Esophagus muscularis mucosa (tissue), 4 donors: ENCODE measurements around the gene CEP57.

ENCODE experiments used
- EP300 ChIP-seq: sonication (generic); formaldehyde crosslinking; IDR thresholded peaks from one replicate; pipeline ENCODE4 v1.6.1; 2017; ENCODE audit warnings: antibody characterized with exemption
- POLR2A ChIP-seq: fragments of 450-650 bp; IDR thresholded peaks from one replicate; pipeline ENCODE4 v1.6.1; 2017; ENCODE audit warnings: antibody characterized with exemption, moderate library complexity, mild to moderate bottlenecking, low read depth
- POLR2AphosphoS5 ChIP-seq, 2 donors: sonication (generic); formaldehyde crosslinking; IDR thresholded peaks; one replicate each; pipeline ENCODE4 v1.6.1; 2017; ENCODE audit warnings: antibody characterized with exemption in 2 of 2
- TF ChIP-seq, protein P1 (sequence below), 3 experiments: fragments of 200-600 bp in 2 of 3; fragments of 450-650 bp in 1 of 3; sonication (generic) in 2 of 3; IDR thresholded peaks; one replicate each; pipeline ENCODE4 v1.5.1; 2017 to 2019; ENCODE audit warnings: antibody characterized with exemption in 3 of 3, mild to moderate bottlenecking in 2 of 3, moderate library complexity in 1 of 3

- TF ChIP-seq, protein P1, sequence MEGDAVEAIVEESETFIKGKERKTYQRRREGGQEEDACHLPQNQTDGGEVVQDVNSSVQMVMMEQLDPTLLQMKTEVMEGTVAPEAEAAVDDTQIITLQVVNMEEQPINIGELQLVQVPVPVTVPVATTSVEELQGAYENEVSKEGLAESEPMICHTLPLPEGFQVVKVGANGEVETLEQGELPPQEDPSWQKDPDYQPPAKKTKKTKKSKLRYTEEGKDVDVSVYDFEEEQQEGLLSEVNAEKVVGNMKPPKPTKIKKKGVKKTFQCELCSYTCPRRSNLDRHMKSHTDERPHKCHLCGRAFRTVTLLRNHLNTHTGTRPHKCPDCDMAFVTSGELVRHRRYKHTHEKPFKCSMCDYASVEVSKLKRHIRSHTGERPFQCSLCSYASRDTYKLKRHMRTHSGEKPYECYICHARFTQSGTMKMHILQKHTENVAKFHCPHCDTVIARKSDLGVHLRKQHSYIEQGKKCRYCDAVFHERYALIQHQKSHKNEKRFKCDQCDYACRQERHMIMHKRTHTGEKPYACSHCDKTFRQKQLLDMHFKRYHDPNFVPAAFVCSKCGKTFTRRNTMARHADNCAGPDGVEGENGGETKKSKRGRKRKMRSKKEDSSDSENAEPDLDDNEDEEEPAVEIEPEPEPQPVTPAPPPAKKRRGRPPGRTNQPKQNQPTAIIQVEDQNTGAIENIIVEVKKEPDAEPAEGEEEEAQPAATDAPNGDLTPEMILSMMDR (IDR thresholded peaks at IDR 0.05) = peak; percentile 64 to 70 (median 68)
- TF ChIP-seq POLR2A (no peak), EP300 (no peak), POLR2AphosphoS5 (IDR thresholded peaks at IDR 0.05) (no peak)
These were observed 25.9 kb upstream of the CEP57 start for GRCh38 chr11:95764267-95764898.
